22Rv1 (cell line): ENCODE measurements around the gene ABHD17C.

Experiments
- H3K27ac ChIP-seq: fragments of 450-650 bp; 2 replicates; pipeline ENCODE4 v1.5.1; 2017
- ZFX ChIP-seq: fragments of 450-650 bp; IDR thresholded peaks from 2 replicates; pipeline ENCODE4 v1.6.1; 2017; ENCODE audit warnings: antibody characterized with exemption, borderline replicate concordance
- TF ChIP-seq, protein P1 (sequence below): fragments of 450-650 bp; IDR thresholded peaks from 2 replicates; pipeline ENCODE4 v1.5.1; 2017; ENCODE audit warnings: mild to moderate bottlenecking

ABHD17C gene

DNA sequence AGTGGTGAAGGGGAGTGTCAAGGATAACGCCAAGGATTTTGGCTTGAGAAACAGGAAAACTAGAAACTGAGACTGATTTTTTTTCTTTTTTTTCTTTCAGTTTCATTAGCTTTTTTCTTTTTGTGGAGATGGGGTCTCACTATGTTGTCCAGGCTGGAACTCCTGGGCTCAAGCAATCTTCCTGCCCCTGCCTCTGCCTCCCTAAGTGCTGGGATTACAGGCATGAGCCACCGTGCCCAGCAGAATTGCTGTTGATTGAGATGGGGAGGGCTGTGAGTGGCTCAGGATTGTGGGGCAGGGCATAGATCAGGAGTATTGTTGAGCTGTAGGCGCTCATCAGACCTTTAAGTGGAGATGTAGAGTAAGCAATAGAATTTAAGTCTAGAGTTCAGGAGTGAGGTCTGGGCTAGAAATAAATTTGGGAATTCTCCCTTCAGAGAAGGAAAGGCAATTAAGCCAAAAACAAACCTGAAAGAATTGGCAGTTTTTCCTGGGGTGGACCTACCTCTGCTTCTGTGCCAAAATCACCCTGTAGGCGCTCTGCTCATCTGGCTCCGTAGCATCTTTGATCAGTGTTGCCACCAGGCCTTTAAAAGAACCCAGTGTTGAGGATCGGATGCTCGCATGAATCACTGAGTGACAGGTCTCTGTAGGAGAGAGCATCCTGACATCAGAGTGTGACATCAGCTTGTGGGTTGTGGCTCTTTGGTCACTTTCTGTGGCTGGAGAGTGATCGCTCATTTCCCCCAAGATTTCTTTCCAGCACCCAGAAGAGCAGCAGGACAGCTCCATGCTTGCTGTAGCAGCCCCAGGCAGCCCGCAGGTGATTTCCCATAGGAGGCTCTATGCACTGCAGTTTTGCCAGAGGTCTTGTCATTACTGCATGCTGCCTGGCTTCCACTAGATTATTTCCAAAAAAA is 15.8 kb downstream of the ABHD17C start:
- no peak for TF ChIP-seq ZFX
- TF ChIP-seq, protein P1, sequence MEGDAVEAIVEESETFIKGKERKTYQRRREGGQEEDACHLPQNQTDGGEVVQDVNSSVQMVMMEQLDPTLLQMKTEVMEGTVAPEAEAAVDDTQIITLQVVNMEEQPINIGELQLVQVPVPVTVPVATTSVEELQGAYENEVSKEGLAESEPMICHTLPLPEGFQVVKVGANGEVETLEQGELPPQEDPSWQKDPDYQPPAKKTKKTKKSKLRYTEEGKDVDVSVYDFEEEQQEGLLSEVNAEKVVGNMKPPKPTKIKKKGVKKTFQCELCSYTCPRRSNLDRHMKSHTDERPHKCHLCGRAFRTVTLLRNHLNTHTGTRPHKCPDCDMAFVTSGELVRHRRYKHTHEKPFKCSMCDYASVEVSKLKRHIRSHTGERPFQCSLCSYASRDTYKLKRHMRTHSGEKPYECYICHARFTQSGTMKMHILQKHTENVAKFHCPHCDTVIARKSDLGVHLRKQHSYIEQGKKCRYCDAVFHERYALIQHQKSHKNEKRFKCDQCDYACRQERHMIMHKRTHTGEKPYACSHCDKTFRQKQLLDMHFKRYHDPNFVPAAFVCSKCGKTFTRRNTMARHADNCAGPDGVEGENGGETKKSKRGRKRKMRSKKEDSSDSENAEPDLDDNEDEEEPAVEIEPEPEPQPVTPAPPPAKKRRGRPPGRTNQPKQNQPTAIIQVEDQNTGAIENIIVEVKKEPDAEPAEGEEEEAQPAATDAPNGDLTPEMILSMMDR = no peak

DNA sequence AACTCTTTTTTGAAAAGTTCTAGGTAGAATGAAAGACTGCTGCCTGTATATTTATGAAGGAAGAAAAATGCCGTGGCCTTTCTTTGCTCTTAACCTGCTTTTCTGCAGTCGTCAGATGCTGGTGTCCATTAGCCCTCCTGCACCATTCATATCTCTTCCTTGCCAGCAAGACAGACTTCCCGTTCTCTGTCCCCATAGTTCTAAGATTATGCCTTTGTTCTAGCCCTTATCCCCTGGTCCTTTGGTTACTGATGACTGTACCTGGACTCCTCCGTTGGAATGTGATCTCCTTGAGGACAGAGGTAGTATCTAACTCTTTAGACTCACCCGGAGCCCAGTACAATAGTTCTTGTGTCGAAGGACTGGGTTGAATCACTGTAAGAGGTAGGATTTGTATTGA is 16.8 kb downstream of the ABHD17C start:
- H3K27ac ChIP-seq = no peak overlapping the region
- TF ChIP-seq, protein P1 = no peak
- TF ChIP-seq ZFX = no peak

More for the DNA sequence above, 15.8 kb downstream of the ABHD17C start:
- H3K27ac ChIP-seq = no peak overlapping the region

DNA sequence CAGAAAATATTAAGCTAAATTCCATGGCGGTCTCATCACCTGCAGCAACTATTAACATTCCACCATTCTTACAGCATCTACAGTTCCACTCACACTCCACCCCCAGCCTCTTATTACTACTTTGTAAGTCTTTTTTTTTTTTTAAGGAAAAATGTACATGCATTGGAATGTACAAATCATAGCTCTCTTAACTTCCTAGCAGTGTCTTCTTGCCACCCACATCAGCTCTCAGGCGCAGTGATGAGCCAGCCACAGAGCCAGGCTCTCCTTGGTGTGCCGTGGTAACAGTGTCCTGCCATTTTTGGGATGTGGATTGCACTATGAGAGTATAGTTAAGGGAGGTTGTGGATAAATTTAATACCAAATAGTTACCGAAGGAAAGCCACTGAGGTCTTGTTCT is 17.8 kb downstream of the ABHD17C start:
- H3K27ac ChIP-seq = no peak overlapping the region
- TF ChIP-seq ZFX = no peak
- TF ChIP-seq, protein P1 = no peak

DNA sequence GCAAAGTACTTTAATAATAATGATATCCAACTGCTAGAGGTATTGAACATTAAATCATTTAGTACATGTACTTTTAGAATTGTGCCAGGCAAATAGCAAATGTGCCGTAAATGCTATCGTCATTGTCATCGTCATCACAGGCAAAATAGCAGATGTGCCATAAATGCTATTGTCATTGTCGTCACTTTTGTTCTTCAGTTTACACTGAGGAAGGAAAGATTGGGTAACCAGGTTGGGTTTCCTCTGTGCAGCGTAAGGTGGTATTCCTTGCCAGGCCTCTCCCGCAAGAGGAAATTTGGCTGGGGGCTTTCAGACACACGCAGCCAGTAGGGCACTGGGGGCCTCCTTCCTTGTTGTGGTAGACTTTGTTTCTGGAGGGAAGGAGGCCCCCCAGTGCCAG is 26.4 kb downstream of the ABHD17C start:
- H3K27ac ChIP-seq = no peak overlapping the region
- TF ChIP-seq, protein P1 = no peak
- no peak for TF ChIP-seq ZFX

DNA sequence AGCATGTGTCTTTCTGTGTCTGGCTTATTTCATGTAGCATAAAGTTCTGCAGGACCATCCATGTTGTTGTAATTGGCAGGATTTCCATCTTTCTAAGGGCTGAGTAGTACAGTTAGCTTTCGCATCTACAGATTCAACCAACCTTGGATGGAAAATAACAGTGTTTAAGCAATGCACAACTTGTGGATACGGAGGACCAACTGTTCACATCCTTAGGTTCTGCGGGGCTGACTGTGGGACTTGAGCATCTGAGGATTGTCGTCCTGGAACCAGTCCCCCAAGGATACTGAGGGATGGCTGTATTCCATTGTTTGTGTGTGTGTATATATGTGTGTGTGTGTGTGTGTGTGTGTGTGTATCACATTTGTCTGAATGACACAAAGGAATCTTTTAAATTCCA is 27.7 kb downstream of the ABHD17C start:
- no peak for TF ChIP-seq ZFX
- TF ChIP-seq, protein P1 = no peak
- no peak overlapping the region for H3K27ac ChIP-seq

DNA sequence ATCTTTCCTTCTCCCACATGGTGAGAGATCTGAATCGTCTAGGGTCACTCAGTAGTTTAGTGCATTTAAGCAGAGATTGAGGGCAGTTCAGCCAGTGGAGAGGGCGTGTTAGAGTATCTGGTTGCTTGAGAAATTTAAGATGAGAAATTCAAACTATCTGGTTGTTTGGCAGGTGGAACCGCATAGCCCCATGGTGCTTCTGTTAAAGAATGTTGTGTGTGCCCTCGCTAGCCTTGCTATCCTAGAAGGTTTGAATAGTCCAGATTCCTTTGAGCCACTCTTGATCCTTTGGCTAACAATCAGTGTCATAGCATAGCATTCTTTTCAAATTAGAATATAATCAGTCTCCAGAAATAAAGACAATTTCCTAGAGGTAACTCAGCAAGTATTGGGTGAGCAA is 32.1 kb downstream of the ABHD17C start:
- TF ChIP-seq, protein P1 = no peak
- TF ChIP-seq ZFX = no peak
- H3K27ac ChIP-seq = no peak overlapping the region

DNA sequence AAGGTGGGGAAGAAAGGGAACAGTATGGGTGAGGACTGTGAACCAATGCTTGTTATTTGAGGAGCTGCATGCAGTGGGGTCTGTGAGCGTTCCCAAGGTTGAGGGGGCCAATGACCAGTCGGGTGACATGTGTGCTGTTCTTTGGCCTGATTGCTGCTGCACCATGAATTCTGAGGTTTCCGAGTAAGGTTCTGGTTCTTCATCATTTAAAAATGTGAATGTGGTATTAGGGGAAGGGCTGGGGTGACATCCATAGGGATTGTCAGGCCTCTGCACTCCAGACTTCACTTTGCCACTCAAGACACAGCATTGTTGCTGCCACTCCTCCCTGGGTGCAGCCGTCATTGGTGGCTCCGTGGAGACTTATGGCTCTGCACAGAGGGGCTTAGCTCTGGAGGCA is 32.5 kb downstream of the ABHD17C start:
- no peak overlapping the region for H3K27ac ChIP-seq
- TF ChIP-seq, protein P1 = no peak
- TF ChIP-seq ZFX = no peak
